Measurements from ENCODE around the gene CRACDL.

CRACDL gene

GRCh38 chr2:98801286-98801685 lies 134.7 kb downstream of the CRACDL start:
- Histone ChIP-seq H3K4me2 (ENCODE audit: insufficient read depth, low read length, poor library complexity, severe bottlenecking) (no peak overlapping the region), H3K14ac (ENCODE audit: low read length) (no peak overlapping the region), H3K9me3 (replicated peaks in 1 of 2; ENCODE audit: control insufficient read depth in 2 of 2, insufficient read depth in 1 of 2, low read depth in 1 of 2, low read length in 2 of 2) (no peaks in the 10 kb centered on the region), H3K4me3 (ENCODE audit: low read length in 2 of 2) (no peak overlapping the region), H3K9ac (ENCODE audit: low read depth, low read length, poor library complexity) (no peak overlapping the region), H3K4ac (ENCODE audit: low read length) (no peak overlapping the region), H3K36me3 (replicated peaks in 1 of 2; ENCODE audit: control insufficient read depth in 2 of 2, insufficient read depth in 2 of 2, low read length in 2 of 2) (no peaks in the 10 kb centered on the region), H3K4me1 (ENCODE audit: control insufficient read depth in 2 of 2, insufficient read depth in 1 of 2, low read depth in 1 of 2, low read length in 2 of 2) (peaks cover 2 to 4% of the 10 kb centered on the region in 2 donors), H2BK120ac (ENCODE audit: low read depth, low read length) (no peak overlapping the region), H3K27ac (replicated peaks; ENCODE audit: low read length) (no peak overlapping the region), H2BK15ac (ENCODE audit: low read length) (no peak overlapping the region), H4K8ac (ENCODE audit: low read depth, low read length) (no peak overlapping the region), H3K18ac (ENCODE audit: low read length) (no peak overlapping the region), H3K79me1 (ENCODE audit: low read depth, low read length) (no peaks in the 10 kb centered on the region), H2BK12ac (ENCODE audit: low read length) (no peak overlapping the region), H3K23ac (ENCODE audit: low read depth, low read length, poor library complexity) (no peak overlapping the region), H4K91ac (ENCODE audit: low read depth, low read length, poor library complexity) (no peak overlapping the region), H3K27me3 (ENCODE audit: control insufficient read depth in 3 of 3, insufficient read depth in 3 of 3, low read depth in 1 of 3, low read length in 3 of 3) (no peaks in the 10 kb centered on the region), H2AK5ac (ENCODE audit: low read depth, low read length) (no peak overlapping the region), H2BK5ac (ENCODE audit: low read length) (no peak overlapping the region), H2AFZ (ENCODE audit: low read length) (no peak overlapping the region)
- DNase-seq (ENCODE audit: low spot score), result no peak
- no CpG with 5 or more reads among the region's 1 CpG for WGBS, 2 donors (ENCODE audit: extremely low coverage in 2 of 2, insufficient read length in 2 of 2, insufficient replicate concordance in 1 of 2)

DNA sequence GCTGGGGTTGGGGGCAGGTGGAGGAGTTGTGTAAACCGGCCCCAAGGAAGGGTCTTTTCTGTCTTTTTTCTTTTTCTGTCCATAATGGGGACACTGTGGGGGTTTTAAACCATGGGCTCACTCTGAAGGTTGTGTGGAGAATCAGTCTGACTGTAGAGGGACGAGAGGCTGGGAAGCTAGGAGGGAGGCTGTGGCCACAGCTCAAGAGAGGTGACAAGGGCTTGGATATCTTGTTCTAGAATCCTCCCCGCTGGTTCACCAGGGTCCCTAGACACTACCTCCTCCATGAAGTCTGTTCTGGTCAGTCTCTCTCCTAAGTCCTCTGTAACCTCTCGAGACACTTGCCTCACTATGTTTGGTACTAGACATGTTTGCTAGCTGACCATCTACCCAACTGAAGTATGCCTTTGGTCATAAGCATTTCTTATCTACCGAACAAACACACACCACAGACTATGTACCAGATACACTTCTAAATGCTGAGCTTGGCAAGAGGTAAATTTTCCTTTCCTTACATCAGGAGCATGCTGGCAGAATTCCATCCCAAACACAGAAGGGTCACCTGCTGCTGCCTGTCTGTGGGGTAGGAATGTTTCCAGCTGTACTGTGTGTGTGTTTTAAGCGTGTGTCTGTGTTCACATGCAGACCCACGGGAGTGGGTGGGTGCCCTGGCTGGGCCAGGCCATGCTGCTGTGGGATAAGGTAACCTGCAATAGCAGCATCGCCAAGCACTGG lies 135.5 kb downstream of the CRACDL start:
- H3K27ac ChIP-seq (replicated peaks; ENCODE audit: low read length), result no peak overlapping the region
- H3K23ac ChIP-seq (ENCODE audit: low read depth, low read length, poor library complexity), result no peak overlapping the region
- no peak overlapping the region for H2BK120ac ChIP-seq (ENCODE audit: low read depth, low read length)
- no peaks in the 10 kb centered on the region for H3K9me3 ChIP-seq (replicated peaks in 1 of 2; ENCODE audit: control insufficient read depth in 2 of 2, insufficient read depth in 1 of 2, low read depth in 1 of 2, low read length in 2 of 2)
- H4K91ac ChIP-seq (ENCODE audit: low read depth, low read length, poor library complexity), result no peak overlapping the region
- H3K79me1 ChIP-seq (ENCODE audit: low read depth, low read length), result no peaks in the 10 kb centered on the region
- H3K36me3 ChIP-seq (replicated peaks in 1 of 2; ENCODE audit: control insufficient read depth in 2 of 2, insufficient read depth in 2 of 2, low read length in 2 of 2), result no peaks in the 10 kb centered on the region
- WGBS, 2 donors (ENCODE audit: extremely low coverage in 2 of 2, insufficient read length in 2 of 2, insufficient replicate concordance in 1 of 2), result no CpG with 5 or more reads among the region's 8 CpGs
- H3K4me3 ChIP-seq (ENCODE audit: low read length in 2 of 2), result no peak overlapping the region
- no peak overlapping the region for H4K8ac ChIP-seq (ENCODE audit: low read depth, low read length)
- H3K4me2 ChIP-seq (ENCODE audit: insufficient read depth, low read length, poor library complexity, severe bottlenecking), result no peak overlapping the region
- H2AK5ac ChIP-seq (ENCODE audit: low read depth, low read length), result no peak overlapping the region
- no peak for DNase-seq (ENCODE audit: low spot score)
- no peak overlapping the region for H2BK5ac ChIP-seq (ENCODE audit: low read length)
- no peak overlapping the region for H2BK12ac ChIP-seq (ENCODE audit: low read length)
- H3K18ac ChIP-seq (ENCODE audit: low read length), result peak overlapping the region; percentile 15
- H3K27me3 ChIP-seq (ENCODE audit: control insufficient read depth in 3 of 3, insufficient read depth in 3 of 3, low read depth in 1 of 3, low read length in 3 of 3), result no peaks in the 10 kb centered on the region
- H3K4me1 ChIP-seq (ENCODE audit: control insufficient read depth in 2 of 2, insufficient read depth in 1 of 2, low read depth in 1 of 2, low read length in 2 of 2), result peaks cover 2 to 3% of the 10 kb centered on the region in 2 donors
- H3K14ac ChIP-seq (ENCODE audit: low read length), result no peak overlapping the region
- H2AFZ ChIP-seq (ENCODE audit: low read length), result no peak overlapping the region
- no peak overlapping the region for H3K9ac ChIP-seq (ENCODE audit: low read depth, low read length, poor library complexity)
- no peak overlapping the region for H2BK15ac ChIP-seq (ENCODE audit: low read length)
- no peak overlapping the region for H3K4ac ChIP-seq (ENCODE audit: low read length)

GRCh38 chr2:98799375-98800329 lies 136.4 kb downstream of the CRACDL start:
- Histone ChIP-seq H3K23ac (ENCODE audit: low read depth, low read length, poor library complexity) (no peak overlapping the region), H4K91ac (ENCODE audit: low read depth, low read length, poor library complexity) (no peak overlapping the region), H3K27me3 (ENCODE audit: control insufficient read depth in 3 of 3, insufficient read depth in 3 of 3, low read depth in 1 of 3, low read length in 3 of 3) (no peaks in the 10 kb centered on the region), H3K79me1 (ENCODE audit: low read depth, low read length) (no peaks in the 10 kb centered on the region), H2AFZ (ENCODE audit: low read length) (peak overlapping the region; percentile 38), H2BK5ac (ENCODE audit: low read length) (no peak overlapping the region), H4K8ac (ENCODE audit: low read depth, low read length) (no peak overlapping the region), H3K36me3 (replicated peaks in 1 of 2; ENCODE audit: control insufficient read depth in 2 of 2, insufficient read depth in 2 of 2, low read length in 2 of 2) (no peaks in the 10 kb centered on the region), H2BK15ac (ENCODE audit: low read length) (no peak overlapping the region), H2BK120ac (ENCODE audit: low read depth, low read length) (no peak overlapping the region), H3K4me2 (ENCODE audit: insufficient read depth, low read length, poor library complexity, severe bottlenecking) (no peak overlapping the region), H3K4me1 (ENCODE audit: control insufficient read depth in 2 of 2, insufficient read depth in 1 of 2, low read depth in 1 of 2, low read length in 2 of 2) (peaks cover 0 to 2% of the 10 kb centered on the region in 2 donors), H3K14ac (ENCODE audit: low read length) (no peak overlapping the region), H3K18ac (ENCODE audit: low read length) (peak overlapping the region; percentile 42), H3K27ac (replicated peaks; ENCODE audit: low read length) (no peak overlapping the region), H2BK12ac (ENCODE audit: low read length) (no peak overlapping the region), H2AK5ac (ENCODE audit: low read depth, low read length) (no peak overlapping the region), H3K4me3 (ENCODE audit: low read length in 2 of 2) (no peak overlapping the region), H3K4ac (ENCODE audit: low read length) (no peak overlapping the region), H3K9me3 (replicated peaks in 1 of 2; ENCODE audit: control insufficient read depth in 2 of 2, insufficient read depth in 1 of 2, low read depth in 1 of 2, low read length in 2 of 2) (no peaks in the 10 kb centered on the region), H3K9ac (ENCODE audit: low read depth, low read length, poor library complexity) (no peak overlapping the region)
- DNase-seq (ENCODE audit: low spot score), result no peak
- no CpG with 5 or more reads among the region's 10 CpGs for WGBS, 2 donors (ENCODE audit: extremely low coverage in 2 of 2, insufficient read length in 2 of 2, insufficient replicate concordance in 1 of 2)

Data from neuronal stem cell (in vitro differentiated cells).